HPDE6-E6E7 (cell line): ENCODE results near the gene B3GLCT.
"Not testable (repeated sequence)": the region's sequence is repeated elsewhere in the genome, so short reads cannot be mapped to it uniquely, and the experiment has no call there.

Source experiments
- DNase-seq: peaks from one replicate; pipeline ENCODE4 v3.0.0; 2011; ENCODE audit warnings: missing footprints; ENCODE audit errors: extremely low spot score

Gene B3GLCT

GRCh38 chr13:31278869-31279268 is 79.1 kb downstream of the B3GLCT start:
- no peak for DNase-seq

DNA sequence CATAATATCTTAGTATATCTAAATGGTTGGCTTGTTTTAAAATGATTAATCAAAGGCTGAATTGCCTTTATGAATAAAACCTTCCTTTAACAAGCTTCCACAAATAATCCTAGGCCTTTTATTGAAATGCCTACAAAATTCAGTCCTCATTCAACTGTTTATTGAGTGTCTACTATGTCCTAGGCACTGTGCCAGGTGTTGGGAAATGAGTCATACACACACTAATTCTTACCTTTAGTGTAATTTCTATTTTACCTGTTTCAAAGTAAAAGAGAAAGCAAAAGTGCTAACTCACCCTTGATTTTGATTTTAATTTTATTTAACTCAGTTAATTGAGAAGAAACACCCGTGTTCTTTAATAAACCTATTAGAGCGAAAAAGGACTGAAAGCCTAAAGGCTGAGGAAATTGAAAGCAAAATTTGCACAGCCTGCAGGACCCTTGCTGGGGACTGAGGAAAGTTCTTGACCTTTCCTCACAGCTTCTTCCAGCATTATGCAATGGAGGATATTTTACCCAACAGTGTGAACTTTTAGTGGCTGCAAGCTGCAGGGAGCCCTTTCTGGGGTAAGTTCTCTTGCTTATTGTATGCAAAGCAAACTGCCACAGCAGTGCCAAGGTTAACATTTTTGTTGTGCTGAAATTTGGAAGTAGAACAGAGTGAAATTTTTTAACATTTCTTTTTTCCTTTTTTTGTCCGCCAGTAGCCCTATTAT is 83.1 kb downstream of the B3GLCT start:
- no peak for DNase-seq

- no peak for DNase-seq
Observed at GRCh38 chr13:31286930-31287329, 87.2 kb downstream of the B3GLCT start.

DNA sequence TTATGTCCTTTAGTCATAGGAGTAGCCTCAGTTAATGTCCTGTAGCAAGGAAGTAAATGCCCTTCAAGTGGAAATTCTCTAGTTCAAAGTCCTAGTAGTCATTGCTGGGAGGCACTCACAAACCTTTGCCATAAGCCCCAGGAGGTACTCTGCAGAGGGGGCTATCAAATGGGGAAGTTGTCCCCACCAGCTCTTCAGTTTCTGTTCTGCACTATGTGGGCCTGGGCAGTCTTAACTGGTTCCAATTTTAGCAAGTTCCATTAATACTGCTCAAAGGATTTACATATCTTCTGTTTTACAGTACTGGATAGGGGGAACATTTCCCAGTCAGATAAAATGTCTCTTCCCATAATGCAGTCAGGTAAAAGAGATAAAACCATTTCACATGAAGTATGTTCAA is 101.3 kb downstream of the B3GLCT start:
- no peak for DNase-seq

DNA sequence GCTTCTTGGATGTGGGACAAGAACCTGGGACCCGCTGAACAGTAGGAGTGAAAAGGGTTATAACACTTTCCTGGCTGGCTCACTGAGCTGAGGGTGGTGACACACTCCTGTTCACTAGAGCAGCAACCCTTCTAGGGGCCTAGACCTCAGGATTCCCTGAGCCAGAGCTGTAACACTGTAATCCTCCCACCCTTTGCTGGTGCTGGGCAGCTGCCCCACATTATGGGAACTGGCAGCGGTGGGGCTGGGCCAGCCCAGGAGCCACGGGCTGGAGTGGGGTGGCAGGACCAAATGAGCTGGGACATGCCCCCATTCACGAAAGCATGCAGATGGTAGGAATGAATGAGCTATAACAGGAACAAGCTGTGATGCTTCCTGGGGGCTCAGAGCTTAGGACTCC is 110.6 kb downstream of the B3GLCT start:
- no peak for DNase-seq

DNA sequence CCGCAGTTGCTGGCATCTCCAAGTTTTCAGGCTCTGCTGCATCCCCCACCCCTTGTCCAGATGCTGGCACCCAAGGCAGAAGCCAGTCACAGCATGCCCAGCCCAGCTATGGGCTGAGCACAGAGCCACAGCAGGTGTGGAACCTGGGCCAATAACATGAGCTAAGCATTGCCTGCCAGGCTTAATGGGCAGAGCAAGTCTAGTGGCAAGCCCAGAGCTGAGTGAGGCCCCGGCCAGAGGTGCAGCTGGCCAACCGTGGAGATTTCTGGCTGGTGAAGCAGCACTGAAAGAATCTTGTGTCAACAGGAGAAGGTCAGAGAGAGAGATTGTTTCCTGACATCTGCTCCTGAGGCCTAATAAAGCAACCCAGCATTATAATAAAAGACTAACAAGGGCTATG is 111.0 kb downstream of the B3GLCT start:
- DNase-seq = no peak

GRCh38 chr13:31311921-31312320 is 112.1 kb downstream of the B3GLCT start:
- DNase-seq = no peak

DNA sequence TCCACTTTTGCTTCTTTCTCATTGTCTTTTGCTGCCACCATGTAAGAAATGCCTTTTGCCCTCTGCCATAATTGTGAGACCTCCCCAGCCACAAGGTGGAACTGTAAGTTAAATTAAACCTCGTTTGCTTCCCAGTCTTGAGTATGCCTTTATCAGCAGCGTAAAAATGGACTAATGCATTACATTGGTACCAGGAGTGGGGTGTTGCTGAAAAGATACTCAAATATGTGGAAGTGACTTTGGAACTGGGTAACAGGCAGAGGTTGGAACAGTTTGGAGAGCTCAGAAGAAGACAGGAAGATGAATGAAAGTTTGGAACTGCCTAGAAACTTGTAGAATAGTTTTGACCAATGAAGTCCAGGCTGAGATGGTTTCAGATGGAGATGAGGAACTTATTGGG is 115.2 kb downstream of the B3GLCT start:
- DNase-seq = no peak

- DNase-seq = no peak
Observed at GRCh38 chr13:31320946-31321345, 121.2 kb downstream of the B3GLCT start.

DNA sequence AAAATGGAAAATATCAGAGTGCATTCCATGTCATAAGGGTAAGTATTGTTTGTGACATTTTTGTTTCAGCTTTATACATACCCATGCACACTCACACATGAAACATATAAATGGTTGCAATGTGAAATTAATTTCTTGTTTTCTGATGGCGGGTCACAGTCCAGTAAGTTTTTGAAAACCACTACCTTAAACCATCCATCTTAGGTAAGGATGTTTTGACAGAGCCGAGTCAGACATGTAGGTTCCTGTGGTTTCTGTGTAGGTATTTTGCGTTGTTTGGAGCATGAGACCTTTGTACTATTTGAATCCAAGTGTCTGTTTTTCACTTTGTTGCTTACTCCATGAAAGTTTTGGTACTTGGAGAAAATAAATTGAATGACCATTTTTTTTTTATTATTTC is 121.7 kb downstream of the B3GLCT start:
- no peak for DNase-seq

GRCh38 chr13:31322026-31322425 is 122.3 kb downstream of the B3GLCT start:
- DNase-seq = no peak

GRCh38 chr13:31322702-31323405 is 123.1 kb downstream of the B3GLCT start:
- no peak for DNase-seq

DNA sequence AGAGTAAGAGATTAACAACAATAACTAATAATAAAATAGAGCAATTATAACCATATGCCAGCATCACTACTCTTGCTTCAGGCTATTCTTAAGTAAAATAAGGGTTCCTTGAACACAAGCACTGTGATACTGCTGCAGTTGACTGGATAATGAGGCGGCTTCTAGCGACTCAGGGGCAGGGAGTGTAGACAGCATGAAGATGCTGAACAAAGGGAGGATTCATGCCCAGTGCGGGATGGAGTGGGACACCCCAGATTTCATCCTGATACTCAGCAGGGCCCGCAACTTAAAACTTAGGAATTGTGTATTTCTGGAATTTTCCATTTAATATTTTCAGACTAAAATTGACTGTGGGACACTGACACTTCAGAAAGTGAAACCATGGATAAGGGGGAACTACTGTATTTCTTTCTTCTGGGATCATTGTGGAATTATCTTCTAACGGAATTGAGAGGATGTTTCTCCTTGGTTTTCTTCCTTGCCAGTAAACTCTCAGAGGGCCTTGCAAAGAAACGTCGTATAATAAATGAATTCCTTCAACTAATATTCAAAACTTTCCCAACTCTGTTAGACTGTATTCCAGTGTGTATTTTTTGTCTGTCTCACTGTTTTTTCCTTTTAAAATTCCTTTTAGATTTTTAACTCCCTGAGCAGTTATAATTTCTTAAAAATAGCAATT is 127.5 kb downstream of the B3GLCT start:
- DNase-seq = no peak

DNA sequence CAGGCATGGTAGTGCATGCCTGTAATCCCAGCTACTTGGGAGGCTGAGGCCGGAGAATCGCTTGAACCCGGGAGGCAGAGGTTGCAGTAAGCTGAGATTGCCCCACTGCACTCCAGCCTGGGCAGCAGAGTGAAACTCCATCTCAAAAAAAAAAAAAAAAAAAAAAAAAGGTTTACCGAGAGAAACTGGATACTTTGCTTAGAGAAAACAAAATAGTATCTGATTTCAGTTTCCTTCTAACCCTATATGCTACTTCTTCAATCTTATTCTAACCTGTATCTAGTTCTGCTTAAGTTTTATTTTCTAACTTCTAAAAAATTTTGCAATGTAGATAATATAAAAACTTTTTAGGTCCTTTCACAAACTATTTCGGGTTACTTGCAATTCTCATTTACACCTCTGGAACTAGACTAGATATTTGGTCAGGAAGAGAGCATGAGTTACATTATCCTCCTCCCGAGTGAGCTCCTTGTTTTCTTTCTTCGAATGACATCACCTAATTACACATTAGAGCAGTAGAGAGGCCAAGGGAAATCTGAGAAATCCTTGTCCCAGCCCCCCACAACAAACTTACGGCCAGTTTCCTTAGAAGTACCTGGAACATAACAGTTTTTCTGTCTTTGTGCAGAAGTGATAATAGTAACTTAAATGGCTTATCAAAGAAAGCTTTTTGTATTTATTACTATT is 128.9 kb downstream of the B3GLCT start:
- no peak for DNase-seq

DNA sequence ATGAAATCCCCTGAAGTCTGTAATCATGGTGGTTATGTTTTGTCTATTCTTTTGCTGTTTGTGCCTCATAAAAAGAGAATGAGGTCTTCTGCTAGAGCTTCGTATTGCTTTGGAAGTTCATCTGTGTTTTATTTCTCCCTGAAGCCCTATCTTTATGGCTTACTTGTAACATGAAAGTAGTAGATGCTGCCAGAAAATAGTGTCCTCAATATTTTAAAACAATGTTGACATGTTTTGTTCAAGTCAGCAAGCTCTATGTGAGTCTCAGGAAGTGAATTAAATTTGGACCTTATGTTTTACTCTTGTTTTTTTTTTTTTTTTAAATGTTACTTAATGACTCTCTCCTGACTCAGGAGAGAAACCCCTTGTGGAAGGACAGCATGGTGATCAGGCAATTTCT is 130.5 kb downstream of the B3GLCT start:
- DNase-seq = no peak

GRCh38 chr13:31331068-31331467 is 131.3 kb downstream of the B3GLCT start:
- no peak for DNase-seq

- no peak for DNase-seq
Observed at GRCh38 chr13:31334547-31334946, 134.8 kb downstream of the B3GLCT start.

DNA sequence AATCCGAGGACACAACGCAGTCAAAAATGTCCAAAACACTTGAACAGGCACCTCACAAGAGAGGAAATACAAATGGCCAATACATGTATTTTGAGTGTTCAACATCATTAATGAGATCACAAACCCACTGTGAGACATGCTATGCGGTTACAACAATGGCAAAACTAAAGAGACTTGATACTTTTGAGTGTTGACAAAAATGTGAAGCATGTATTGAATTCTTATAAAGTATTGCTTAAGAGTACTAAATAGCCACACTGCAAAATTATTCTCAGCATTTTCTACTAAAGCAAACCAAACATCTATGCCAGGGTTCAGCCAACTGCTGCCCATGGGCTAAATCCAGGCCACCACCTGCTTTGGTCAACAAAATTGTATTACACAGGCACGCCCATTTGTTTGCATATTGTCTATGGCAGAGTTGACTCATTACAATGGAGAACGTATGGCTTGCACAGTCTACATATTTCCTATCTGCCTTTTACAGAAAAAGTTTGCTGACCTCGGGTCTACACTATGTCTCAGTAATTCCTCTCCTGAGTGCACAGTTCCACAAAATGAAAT is 135.3 kb downstream of the B3GLCT start:
- DNase-seq = no peak

DNA sequence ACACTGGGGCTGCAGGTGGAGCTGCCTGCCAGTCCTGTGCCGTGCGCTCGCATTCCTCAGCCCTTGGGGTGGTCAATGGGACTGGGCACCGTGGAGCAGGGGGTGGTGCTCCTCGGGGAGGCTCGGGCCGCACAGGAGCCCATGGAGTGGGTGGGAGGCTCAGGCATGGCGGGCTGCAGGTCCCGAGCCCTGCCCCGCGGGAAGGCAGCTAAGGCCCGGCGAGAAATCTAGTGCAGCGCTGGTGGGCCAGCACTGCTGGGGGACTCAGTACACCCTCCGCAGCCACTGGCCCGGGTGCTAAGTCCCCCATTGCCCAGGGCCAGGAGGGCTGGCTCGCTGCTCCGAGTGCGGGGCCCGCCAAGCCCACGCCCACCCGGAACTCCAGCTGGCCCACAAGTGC is 139.8 kb downstream of the B3GLCT start:
- not testable (repeated sequence) for DNase-seq

GRCh38 chr13:31340848-31341247 is 141.1 kb downstream of the B3GLCT start:
- DNase-seq = not testable (repeated sequence)

- no peak for DNase-seq
Observed at GRCh38 chr13:31346891-31347290, 147.1 kb downstream of the B3GLCT start.

GRCh38 chr13:31349156-31349555 is 149.4 kb downstream of the B3GLCT start:
- DNase-seq = no peak
